Embryonic facial prominence (tissue), 1 donor: Measurements from ENCODE around the gene FGFRL1.
A peak's percentile ranks its signal among the peaks of the same experiment; 100 is the strongest.
"Not testable (repeated sequence)": the region's sequence is repeated elsewhere in the genome, so short reads cannot be mapped to it uniquely, and the experiment has no call there.

Source experiments
- DNase-seq: peaks from one replicate; pipeline ENCODE4 v3.0.0-alpha.2; 2016; ENCODE audit errors: extremely low spot score

Gene FGFRL1

GRCh38 chr4:973431-974397, 37.7 kb upstream of the FGFRL1 start, which contains the start of gene DGKQ:
Gene DGKQ (minus strand): TSS chr4:973569. CDS start chr4:973482, 87 bp downstream.
- DNase-seq: peak; percentile 45

- DNase-seq: no peak
Observed at GRCh38 chr4:974668-975067, 36.8 kb upstream of the FGFRL1 start.

- DNase-seq: not testable (repeated sequence)
Observed at GRCh38 chr4:976016-976415, 35.4 kb upstream of the FGFRL1 start.

DNA sequence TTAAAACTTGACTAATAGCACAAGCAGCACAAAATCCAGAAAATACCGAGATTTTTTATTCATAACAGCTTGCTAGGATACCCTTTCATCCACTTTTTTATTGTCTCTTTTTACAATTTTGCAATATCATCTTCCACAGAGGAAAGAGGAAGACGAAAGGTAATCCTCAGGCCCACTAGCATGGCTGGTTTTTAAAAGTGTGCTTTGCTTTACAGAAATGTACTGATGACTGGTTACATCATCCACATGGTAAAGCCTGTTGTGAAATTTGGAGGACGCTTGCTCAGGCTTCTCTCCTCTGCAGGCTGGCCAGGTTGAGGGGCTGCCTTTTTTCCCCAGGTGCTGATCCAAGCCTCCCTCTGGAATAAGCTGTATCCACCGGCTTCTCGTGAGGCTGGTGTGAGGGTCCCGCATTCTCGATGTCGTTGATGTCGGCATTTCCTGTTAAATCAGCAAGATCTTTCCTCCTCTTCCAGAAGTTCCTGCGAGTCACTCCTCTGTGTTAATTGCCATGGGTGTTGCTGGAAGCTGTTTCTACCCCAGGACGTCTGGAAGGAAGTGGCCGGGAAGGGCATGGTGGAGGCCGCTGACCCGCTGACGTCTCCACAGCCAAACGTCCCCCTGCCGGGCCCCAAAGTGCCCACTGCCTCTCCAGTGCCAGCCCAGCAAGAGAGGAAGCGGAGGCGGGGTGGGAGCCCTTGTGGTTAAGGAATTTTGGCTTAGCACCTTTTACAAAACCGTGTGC, 32.3 kb upstream of the FGFRL1 start:
- DNase-seq: no peak

- DNase-seq: no peak
Observed at GRCh38 chr4:982291-982690, 29.1 kb upstream of the FGFRL1 start.

DNA sequence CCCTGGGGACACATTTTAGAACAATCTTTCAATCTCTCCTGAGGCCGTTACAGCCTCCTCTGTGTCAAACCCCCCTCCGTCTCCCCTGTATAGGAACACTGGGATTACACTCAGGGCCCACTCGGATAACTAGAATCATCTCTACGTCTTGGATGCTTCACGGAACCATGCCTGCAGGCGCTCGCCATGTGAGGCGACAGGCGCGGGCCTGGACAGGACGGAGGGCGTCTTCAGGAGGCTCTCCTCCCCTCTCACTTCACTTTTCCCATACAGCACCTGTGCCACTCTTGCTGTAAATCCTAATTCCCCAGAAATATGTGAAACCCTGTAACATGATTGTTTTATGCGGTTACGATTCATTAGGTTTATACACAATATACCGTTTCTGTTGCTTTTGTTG, 28.6 kb upstream of the FGFRL1 start:
- DNase-seq: no peak

DNA sequence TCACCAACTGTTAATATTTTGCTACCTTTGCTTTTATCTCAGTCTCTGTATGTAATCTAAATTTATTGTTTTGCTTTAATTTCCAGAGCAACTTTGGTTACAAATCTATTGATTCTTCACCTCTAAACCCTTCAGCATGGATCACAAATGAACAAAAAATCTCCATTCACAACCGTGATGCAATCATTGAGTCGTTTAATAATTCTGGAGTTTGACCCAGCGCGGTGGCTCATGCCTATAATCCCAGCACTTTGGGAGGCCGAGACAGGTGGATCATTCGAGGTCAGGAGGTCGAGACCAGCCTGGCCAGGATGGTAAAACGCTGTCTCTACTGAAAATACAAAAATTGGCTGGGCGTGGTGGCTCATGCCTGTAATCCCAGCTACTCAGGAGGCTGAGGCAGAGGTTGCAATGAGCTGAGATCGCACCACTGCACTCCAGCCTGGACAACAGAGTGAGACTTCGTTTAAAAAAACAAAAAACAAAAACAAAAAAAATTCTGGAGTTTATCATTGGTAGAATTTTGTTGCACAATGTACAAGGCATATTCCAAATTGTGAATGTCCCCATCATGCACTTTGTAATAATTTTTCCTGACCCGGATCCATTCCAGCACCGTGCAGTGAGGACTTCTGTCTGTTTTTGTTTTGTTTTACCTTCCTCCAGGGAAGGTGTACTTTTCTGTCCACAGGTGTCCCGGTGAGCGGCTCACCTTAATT, 26.9 kb upstream of the FGFRL1 start:
- no peak for DNase-seq

- DNase-seq: no peak
Observed at GRCh38 chr4:985123-985830, 26.1 kb upstream of the FGFRL1 start.

- DNase-seq: no peak
Observed at GRCh38 chr4:986428-986878, 25.0 kb upstream of the FGFRL1 start.

DNA sequence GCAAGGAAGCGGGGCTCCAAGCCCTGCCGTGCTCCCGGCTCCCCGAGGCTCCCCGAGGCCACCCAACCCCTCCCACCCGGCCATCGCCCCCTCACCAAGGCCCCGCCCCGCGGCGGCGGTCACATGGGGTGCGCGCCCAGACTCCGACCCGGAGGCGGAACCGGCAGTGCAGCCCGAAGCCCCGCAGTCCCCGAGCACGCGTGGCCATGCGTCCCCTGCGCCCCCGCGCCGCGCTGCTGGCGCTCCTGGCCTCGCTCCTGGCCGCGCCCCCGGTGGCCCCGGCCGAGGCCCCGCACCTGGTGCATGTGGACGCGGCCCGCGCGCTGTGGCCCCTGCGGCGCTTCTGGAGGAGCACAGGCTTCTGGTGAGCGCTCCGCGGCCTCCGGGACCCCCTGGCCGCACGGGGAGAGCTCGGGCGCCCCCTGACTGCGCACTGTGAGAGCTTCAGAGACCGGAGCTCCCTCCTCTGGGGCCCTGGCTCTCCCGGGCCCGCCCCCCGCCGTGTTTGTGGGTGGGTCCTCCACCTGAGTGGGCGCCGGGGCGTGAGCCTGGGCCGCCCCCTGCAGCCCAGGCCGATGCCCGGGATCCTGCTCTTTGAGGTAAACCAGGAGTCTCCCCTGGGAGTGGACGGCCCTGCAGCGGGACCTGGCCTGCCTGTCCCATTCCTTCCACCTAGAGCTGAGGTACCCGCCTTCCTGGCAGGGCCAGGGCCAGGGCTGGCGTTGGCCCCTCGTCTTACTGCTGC, 24.4 kb upstream of the FGFRL1 start, which contains the start of gene IDUA:
IDUA (plus strand) TSS at position 166 of the 745 bp plus-strand sequence; CDS start at position 207, 41 bp downstream.
- DNase-seq: peak; percentile 26

DNA sequence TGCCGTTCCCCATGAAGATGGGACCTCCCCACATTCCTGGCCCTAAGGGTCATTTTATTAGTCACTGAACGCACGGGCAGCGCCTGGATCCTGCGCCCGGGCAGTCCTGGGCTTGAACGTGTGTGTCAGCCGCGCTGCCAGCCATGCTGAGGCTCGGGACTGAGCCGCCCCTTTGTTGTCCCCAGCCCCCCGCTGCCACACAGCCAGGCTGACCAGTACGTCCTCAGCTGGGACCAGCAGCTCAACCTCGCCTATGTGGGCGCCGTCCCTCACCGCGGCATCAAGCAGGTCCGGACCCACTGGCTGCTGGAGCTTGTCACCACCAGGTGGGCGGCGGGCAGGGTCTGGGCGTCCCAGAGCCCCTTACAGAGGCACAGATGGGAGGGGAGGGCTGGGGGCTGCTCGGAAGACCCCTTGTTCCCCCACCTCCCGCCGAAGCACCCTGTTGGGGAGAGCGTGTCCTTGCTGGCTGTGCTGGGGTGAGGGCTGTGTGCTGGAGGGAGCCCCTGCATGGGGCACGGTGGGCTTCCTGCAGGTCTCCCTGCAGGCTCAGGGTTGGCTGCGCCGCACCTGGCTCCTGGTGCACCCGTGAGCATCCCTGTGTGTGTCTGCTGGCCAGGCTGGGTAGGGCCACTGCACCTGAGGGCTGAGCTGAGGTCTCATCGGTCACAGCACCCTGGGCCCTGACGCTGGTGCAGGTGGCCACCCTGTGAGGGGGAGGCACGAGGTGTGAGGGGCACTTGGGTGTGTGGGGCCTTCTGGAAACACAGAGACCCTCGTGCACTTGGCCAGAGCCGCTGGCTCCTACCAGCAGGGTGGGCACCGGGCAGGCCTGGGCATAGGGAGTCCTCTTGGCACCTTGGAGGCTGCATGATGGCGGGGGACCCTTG, 23.6 kb upstream of the FGFRL1 start:
- no peak for DNase-seq

DNA sequence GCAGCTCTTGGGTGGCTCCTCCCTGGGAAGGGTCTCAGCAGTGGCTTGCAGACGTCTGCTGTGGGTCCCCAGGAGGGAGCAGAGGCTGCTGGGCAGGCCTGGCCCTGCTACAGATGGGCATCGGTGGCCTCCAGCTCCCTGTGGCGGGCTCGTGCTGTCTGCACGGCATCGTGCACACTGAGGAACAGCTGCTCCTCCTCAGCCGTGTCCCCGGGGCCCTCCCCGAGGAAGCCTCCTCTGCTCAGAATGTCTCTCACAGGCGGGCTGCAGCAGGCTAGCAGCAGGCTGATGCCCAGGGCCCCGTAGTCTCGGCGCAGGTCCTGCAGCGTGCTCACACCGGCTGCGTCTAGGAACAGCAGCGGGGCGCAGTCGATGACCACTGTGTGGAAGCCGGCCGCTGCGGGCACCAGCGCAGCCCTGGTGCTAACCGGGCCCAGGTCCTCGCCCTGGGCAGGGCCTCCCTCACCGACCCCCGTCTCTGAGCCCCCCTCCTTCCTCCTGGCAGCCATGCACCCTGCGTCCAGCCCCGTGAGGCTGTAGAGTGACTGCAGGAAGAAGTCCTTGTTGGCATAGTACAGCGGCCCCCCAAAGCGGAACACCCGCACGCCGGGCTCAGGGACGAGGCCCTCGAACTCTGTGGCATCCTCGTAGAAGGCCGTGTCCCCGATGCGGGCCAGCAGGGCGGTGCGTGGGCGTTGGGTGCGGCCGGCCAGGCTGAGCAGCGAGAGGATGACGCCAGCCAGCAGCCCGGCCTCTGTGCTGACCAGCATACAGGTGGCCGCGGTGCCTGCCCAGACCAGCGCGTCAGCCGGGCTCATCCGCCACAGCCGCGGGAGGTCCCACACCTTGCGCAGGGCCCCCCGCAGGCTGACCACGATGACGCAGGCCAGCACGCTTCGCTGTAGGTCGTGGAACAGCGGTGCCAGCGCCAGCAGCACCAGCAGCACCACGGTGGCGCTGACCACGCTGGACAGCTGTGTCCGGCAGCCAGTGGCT, 22.4 kb upstream of the FGFRL1 start:
- no peak for DNase-seq

- no peak for DNase-seq
Observed at GRCh38 chr4:989722-990471, 21.5 kb upstream of the FGFRL1 start.

DNA sequence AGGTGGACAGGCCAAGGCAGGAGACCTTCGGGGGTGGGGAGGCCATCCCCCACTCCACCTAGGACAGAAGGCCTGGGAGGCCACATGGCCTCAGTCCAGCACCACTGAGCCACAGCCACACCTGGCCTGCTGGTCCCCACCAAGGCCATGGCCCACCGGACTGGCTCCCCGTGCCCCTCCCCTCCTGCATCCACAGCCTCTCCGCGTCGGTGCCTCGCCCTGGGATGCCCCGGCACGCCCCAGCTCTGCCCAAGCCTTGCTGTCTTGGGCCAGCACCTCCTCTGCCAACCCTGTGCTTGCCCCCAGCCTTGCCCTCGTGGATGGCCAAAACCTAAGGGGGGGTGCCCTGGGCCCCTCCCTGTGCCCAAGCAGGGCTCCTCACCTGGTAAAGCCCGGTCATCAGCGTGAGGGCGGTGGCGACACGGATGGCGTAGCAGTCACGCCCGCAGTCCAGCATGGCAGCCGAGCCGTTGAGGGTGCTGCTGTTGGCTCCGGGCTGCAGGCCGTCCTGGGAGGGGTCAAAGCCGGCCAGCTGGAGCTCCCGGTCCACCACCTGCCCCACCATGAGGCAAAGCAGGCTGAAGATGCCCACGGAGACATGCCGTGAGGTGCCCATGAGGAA, 20.6 kb upstream of the FGFRL1 start:
- no peak for DNase-seq

DNA sequence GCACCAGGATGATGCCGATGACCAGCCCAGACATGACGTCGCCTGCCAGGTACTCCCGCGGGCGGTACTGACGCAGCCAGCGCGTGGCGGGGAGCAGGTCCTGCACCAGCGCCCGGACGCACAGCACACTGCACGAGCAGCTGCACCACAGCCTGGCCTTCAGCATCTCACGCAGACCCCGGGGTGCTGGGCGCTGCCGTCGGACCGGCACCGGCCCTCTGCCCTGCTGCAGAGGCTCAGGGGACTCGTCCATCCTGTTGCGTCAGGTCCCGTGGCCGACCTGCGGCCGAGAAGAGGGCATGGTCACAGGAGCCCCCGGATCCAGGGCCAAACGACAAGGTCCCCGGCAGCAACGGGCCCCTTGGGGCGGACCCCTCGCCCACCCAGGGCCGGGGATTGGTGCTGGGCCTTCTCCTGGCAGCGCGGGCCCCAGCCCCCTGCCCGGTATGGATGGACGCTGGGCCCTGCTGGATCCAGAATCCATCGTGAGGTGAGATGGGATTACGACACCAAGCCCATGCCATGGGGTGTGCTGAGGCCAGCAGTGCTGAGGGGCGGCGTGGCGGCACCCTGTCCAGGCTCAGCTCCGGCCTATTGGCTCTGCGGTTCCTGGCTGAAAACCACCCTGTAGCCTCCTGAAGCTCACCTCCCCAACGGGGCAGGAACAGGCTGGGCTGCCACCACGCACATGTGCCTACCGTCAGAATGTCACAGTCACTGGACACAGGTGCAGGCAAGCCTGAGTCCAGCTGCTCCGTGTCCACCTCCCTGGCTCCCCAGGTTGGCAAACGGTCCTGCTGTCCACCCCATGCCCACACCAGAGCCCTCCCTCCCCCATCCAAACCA, 19.8 kb upstream of the FGFRL1 start:
- no peak for DNase-seq
